NOMO-1 treated with DMSO at 0.1 percent for 48 hours (cell line): ENCODE results near the gene RNF144B.

Experiments
- DNase-seq: peaks from one replicate; lab custom pipeline; 2025; ENCODE audit not compliant: unreplicated experiment; lab: John Stamatoyannopoulos, UW

The RNF144B gene

GRCh38 chr6:18481870-18482269 is 94.7 kb downstream of the RNF144B start:
- DNase-seq: no peak

- DNase-seq: peak; percentile 15
Observed at GRCh38 chr6:18485660-18486435, 98.7 kb downstream of the RNF144B start.

- DNase-seq: no peak
Observed at GRCh38 chr6:18488004-18488403, 100.9 kb downstream of the RNF144B start.

GRCh38 chr6:18488526-18489270 is 101.5 kb downstream of the RNF144B start:
- DNase-seq: no peak

GRCh38 chr6:18489335-18489734 is 102.2 kb downstream of the RNF144B start:
- DNase-seq: no peak

- no peak for DNase-seq
Observed at GRCh38 chr6:18491308-18492045, 104.3 kb downstream of the RNF144B start.

- DNase-seq: no peak
Observed at GRCh38 chr6:18492972-18493371, 105.8 kb downstream of the RNF144B start.

GRCh38 chr6:18493382-18493891 is 106.3 kb downstream of the RNF144B start:
- no peak for DNase-seq

- no peak for DNase-seq
Observed at GRCh38 chr6:18493925-18494324, 106.8 kb downstream of the RNF144B start.

GRCh38 chr6:18495236-18495635 is 108.1 kb downstream of the RNF144B start:
- DNase-seq: no peak

GRCh38 chr6:18496462-18496861 is 109.3 kb downstream of the RNF144B start:
- DNase-seq: no peak

GRCh38 chr6:18497006-18497405 is 109.9 kb downstream of the RNF144B start:
- DNase-seq: no peak

- DNase-seq: no peak
Observed at GRCh38 chr6:18498408-18498807, 111.3 kb downstream of the RNF144B start.

GRCh38 chr6:18500921-18501662 is 113.9 kb downstream of the RNF144B start:
- DNase-seq: no peak

- DNase-seq: no peak
Observed at GRCh38 chr6:18501663-18502013, 114.5 kb downstream of the RNF144B start.

- DNase-seq: no peak
Observed at GRCh38 chr6:18503206-18503592, 116.0 kb downstream of the RNF144B start.

- peak; percentile 73 for DNase-seq
Observed at GRCh38 chr6:18503593-18504231, 116.6 kb downstream of the RNF144B start.

GRCh38 chr6:18504232-18504596 is 117.1 kb downstream of the RNF144B start:
- DNase-seq: no peak

- DNase-seq: no peak
Observed at GRCh38 chr6:18506382-18507017, 119.3 kb downstream of the RNF144B start.

GRCh38 chr6:18507018-18507415 is 119.9 kb downstream of the RNF144B start:
- no peak for DNase-seq
